ENCODE measurements around the gene HSPA4L.

The HSPA4L gene

GRCh38 chr4:127828121-127828520, 46.0 kb downstream of the HSPA4L start:
- TF ChIP-seq TCF4 (CRISPR knock-in tag; IDR thresholded peaks at IDR 0.05; ENCODE audit: borderline replicate concordance) (no peak), ZNF70 (CRISPR knock-in tag; IDR thresholded peaks at IDR 0.05) (no peak), ISL1 (CRISPR knock-in tag; IDR thresholded peaks at IDR 0.05) (no peak), TOX (CRISPR knock-in tag; IDR thresholded peaks at IDR 0.05; ENCODE audit: borderline replicate concordance) (no peak), TSHZ2 (CRISPR knock-in tag; IDR thresholded peaks at IDR 0.05) (no peak), ZC3H10 (CRISPR knock-in tag; IDR thresholded peaks at IDR 0.05) (no peak), ZFP3 (CRISPR knock-in tag; IDR thresholded peaks at IDR 0.05) (no peak), RARB (CRISPR knock-in tag; IDR thresholded peaks at IDR 0.05) (no peak), CREB5 (CRISPR knock-in tag; IDR thresholded peaks at IDR 0.05; ENCODE audit: low read depth) (no peak), PATZ1 (CRISPR knock-in tag; IDR thresholded peaks at IDR 0.05; ENCODE audit: borderline replicate concordance) (no peak)
- no peak for ATAC-seq

GRCh38 chr4:127829014-127829413, 46.9 kb downstream of the HSPA4L start:
- no peak for ATAC-seq
- TF ChIP-seq ZNF565 (CRISPR knock-in tag; conservative IDR thresholded peaks at IDR 0.05; ENCODE audit: low read depth) (no peak), TSHZ2 (CRISPR knock-in tag; IDR thresholded peaks at IDR 0.05) (no peak), SNAI2 (CRISPR knock-in tag; IDR thresholded peaks at IDR 0.05) (no peak), ZNF8 (CRISPR knock-in tag; IDR thresholded peaks at IDR 0.05) (no peak), ZNF70 (CRISPR knock-in tag; IDR thresholded peaks at IDR 0.05) (no peak)

- TF ChIP-seq TSHZ2 (CRISPR knock-in tag; IDR thresholded peaks at IDR 0.05): no peak
- no peak for TF ChIP-seq GLIS3 (CRISPR knock-in tag; IDR thresholded peaks at IDR 0.05)
- no peak for TF ChIP-seq CSDC2 (CRISPR knock-in tag; IDR thresholded peaks at IDR 0.05)
- TF ChIP-seq RARB (CRISPR knock-in tag; IDR thresholded peaks at IDR 0.05): no peak
- TF ChIP-seq PPARA (CRISPR knock-in tag; IDR thresholded peaks at IDR 0.05; ENCODE audit: borderline replicate concordance): no peak
- no peak for TF ChIP-seq ZC3H10 (CRISPR knock-in tag; IDR thresholded peaks at IDR 0.05)
- no peak for TF ChIP-seq ESRRG (CRISPR knock-in tag; IDR thresholded peaks at IDR 0.05)
- TF ChIP-seq TCF4 (CRISPR knock-in tag; IDR thresholded peaks at IDR 0.05; ENCODE audit: borderline replicate concordance): no peak
- TF ChIP-seq ISL1 (CRISPR knock-in tag; IDR thresholded peaks at IDR 0.05): no peak
- TF ChIP-seq ZFP3 (CRISPR knock-in tag; IDR thresholded peaks at IDR 0.05): no peak
- no peak for TF ChIP-seq SNAI2 (CRISPR knock-in tag; IDR thresholded peaks at IDR 0.05)
- no peak for TF ChIP-seq ZNF70 (CRISPR knock-in tag; IDR thresholded peaks at IDR 0.05)
- no peak for TF ChIP-seq ZNF565 (CRISPR knock-in tag; conservative IDR thresholded peaks at IDR 0.05; ENCODE audit: low read depth)
- TF ChIP-seq ARNTL (CRISPR knock-in tag; IDR thresholded peaks at IDR 0.05; ENCODE audit: borderline replicate concordance, low read depth): no peak
- TF ChIP-seq PATZ1 (CRISPR knock-in tag; IDR thresholded peaks at IDR 0.05; ENCODE audit: borderline replicate concordance): no peak
- TF ChIP-seq POU6F1 (CRISPR knock-in tag; IDR thresholded peaks at IDR 0.05; ENCODE audit: borderline replicate concordance, low read depth): no peak
- no peak for TF ChIP-seq TOX (CRISPR knock-in tag; IDR thresholded peaks at IDR 0.05; ENCODE audit: borderline replicate concordance)
- TF ChIP-seq CREB5 (CRISPR knock-in tag; IDR thresholded peaks at IDR 0.05; ENCODE audit: low read depth): no peak
- no peak for ATAC-seq
Measured at GRCh38 chr4:127832585-127832984, 50.5 kb downstream of the HSPA4L start.

Measured in SK-N-SH treated with all-trans-retinoic acid at 6 μM for 48 hours (cell line).